Kidney tubule cell (primary cell): ENCODE measurements around the gene ACAN.
A peak's percentile ranks its signal among the peaks of the same experiment; 100 is the strongest.

Experiments
- DNase-seq: peaks from one replicate; pipeline ENCODE4 v3.0.0-alpha.2; 2018; ENCODE audit warnings: low spot score

ACAN gene

GRCh38 chr15:88803241-88803919 is at the start of gene ACAN:
TSS of gene ACAN (plus strand) at chr15:88803436. CDS start at chr15:88836207, 32,771 bp downstream.
- DNase-seq = no peak

GRCh38 chr15:88756521-88756920 is 46.7 kb upstream of the ACAN start:
- DNase-seq = no peak

GRCh38 chr15:88756921-88757320 is 46.3 kb upstream of the ACAN start:
- no peak for DNase-seq

GRCh38 chr15:88759872-88760271 is 43.4 kb upstream of the ACAN start:
- no peak for DNase-seq

- no peak for DNase-seq
Measured at GRCh38 chr15:88764448-88764847, 38.8 kb upstream of the ACAN start.

GRCh38 chr15:88765212-88765611 is 38.0 kb upstream of the ACAN start:
- no peak for DNase-seq

GRCh38 chr15:88769161-88769971 is 33.9 kb upstream of the ACAN start:
- no peak for DNase-seq

- DNase-seq = no peak
Measured at GRCh38 chr15:88775776-88776175, 27.5 kb upstream of the ACAN start.

GRCh38 chr15:88776646-88777045 is 26.6 kb upstream of the ACAN start:
- DNase-seq = no peak

GRCh38 chr15:88779944-88780343 is 23.3 kb upstream of the ACAN start:
- no peak for DNase-seq

GRCh38 chr15:88782465-88782864 is 20.8 kb upstream of the ACAN start:
- no peak for DNase-seq

GRCh38 chr15:88785217-88785616 is 18.0 kb upstream of the ACAN start:
- no peak for DNase-seq

GRCh38 chr15:88788036-88788435 is 15.2 kb upstream of the ACAN start:
- DNase-seq = no peak

- no peak for DNase-seq
Measured at GRCh38 chr15:88788816-88789215, 14.4 kb upstream of the ACAN start.

GRCh38 chr15:88790486-88790885 is 12.8 kb upstream of the ACAN start:
- no peak for DNase-seq

GRCh38 chr15:88791637-88792036 is 11.6 kb upstream of the ACAN start:
- DNase-seq = peak; percentile 42

- DNase-seq = no peak
Measured at GRCh38 chr15:88792342-88793282, 10.6 kb upstream of the ACAN start.

- DNase-seq = no peak
Measured at GRCh38 chr15:88794001-88794400, 9.2 kb upstream of the ACAN start.

GRCh38 chr15:88797663-88798339 is 5.4 kb upstream of the ACAN start:
- no peak for DNase-seq

GRCh38 chr15:88799341-88799740 is 3.9 kb upstream of the ACAN start:
- DNase-seq = peak; percentile 12

- DNase-seq = peak; percentile 78
Measured at GRCh38 chr15:88800026-88800425, 3.2 kb upstream of the ACAN start.

- no peak for DNase-seq
Measured at GRCh38 chr15:88800738-88801137, 2.5 kb upstream of the ACAN start.
